Spinal cord (tissue), 10 donors: ENCODE results near the gene RPN2. TPM values are rescaled to one million over a fixed set of nuclear protein-coding genes. Genes with fewer than 3 reads are reported as not detected.

Experiments
- DNase-seq, 6 donors: peaks; one replicate each; pipeline versions ENCODE4 v3.0.0 to v3.0.0-alpha.2; 2013 to 2015; ENCODE audit warnings: low spot score in 6 of 6, low read depth in 4 of 6
- H3K27ac ChIP-seq: one replicate; pipeline ENCODE4 v1.5.1; 2013; ENCODE audit warnings: low read depth, low read length, control low read depth
- H3K27me3 ChIP-seq: one replicate; pipeline ENCODE4 v1.6.1; 2013; ENCODE audit warnings: low read length; ENCODE audit not compliant: control insufficient read depth, insufficient read depth
- H3K36me3 ChIP-seq: one replicate; pipeline ENCODE4 v1.6.1; 2013; ENCODE audit warnings: low read length; ENCODE audit not compliant: control insufficient read depth, insufficient read depth
- H3K4me1 ChIP-seq: one replicate; pipeline ENCODE4 v1.6.1; 2013; ENCODE audit warnings: low read length; ENCODE audit not compliant: control insufficient read depth, insufficient read depth
- H3K4me3 ChIP-seq: one replicate; pipeline ENCODE4 v1.5.1; 2013; ENCODE audit warnings: low read depth, low read length, control low read depth
- H3K9me3 ChIP-seq: one replicate; pipeline ENCODE4 v1.6.1; 2013; ENCODE audit warnings: low read length; ENCODE audit not compliant: control insufficient read depth, insufficient read depth
- WGBS: methylation state at CpG from one replicate; pipeline ENCODE4 v1.1.5; 2013; ENCODE audit warnings: missing lambda C conversion rate; ENCODE audit not compliant: insufficient coverage; 5-methylcytosine and 5-hydroxymethylcytosine counted together
- polyA plus RNA-seq, 2 donors: library from polyadenylated mRNA; unstranded; fragments of 120-200 nt; gene quantifications; one replicate each; pipeline ENCODE4 v1.2.1, GENCODE V29; 2013; ENCODE audit not compliant: insufficient read length in 2 of 2
- total RNA-seq, 2 donors: library from RNA; depleted of rRNA in 1 of 2; stranded (reverse); fragments of 120-200 nt in 1 of 2; fragments of >200 nt in 1 of 2; gene quantifications; one replicate each; pipeline versions ENCODE4 v1.2.3 to v1.2.4, GENCODE V29; 2013 to 2014
- donor health status: healthy.

Gene RPN2
- total and polyA plus RNA-seq, 4 donors: 135 to 233 (median 174) TPM

GRCh38 chr20:37193821-37194220, 14.7 kb downstream of the RPN2 start:
- Histone ChIP-seq H3K36me3 (peaks cover 23% of the 10 kb centered on the region), H3K4me1 (peaks cover 38% of the 10 kb centered on the region), H3K4me3 (no peak overlapping the region), H3K27ac (no peak overlapping the region), H3K27me3 (no peaks in the 10 kb centered on the region), H3K9me3 (no peaks in the 10 kb centered on the region)
- no peak for DNase-seq
- 81% methylated on average over 8 of the region's 8 CpGs for WGBS

- Histone ChIP-seq H3K27ac (peak overlapping the region; percentile 11), H3K27me3 (no peaks in the 10 kb centered on the region), H3K9me3 (no peaks in the 10 kb centered on the region), H3K4me1 (peaks cover 44% of the 10 kb centered on the region), H3K4me3 (no peak overlapping the region), H3K36me3 (peaks cover 31% of the 10 kb centered on the region)
- no peak for DNase-seq
- WGBS: 53% methylated on average over 14 of the region's 14 CpGs
These were observed 15.7 kb downstream of the RPN2 start for GRCh38 chr20:37194621-37195417.

GRCh38 chr20:37198932-37199660, 20.0 kb downstream of the RPN2 start:
- Histone ChIP-seq H3K36me3 (peaks cover 41% of the 10 kb centered on the region), H3K9me3 (no peaks in the 10 kb centered on the region), H3K4me1 (peaks cover 28% of the 10 kb centered on the region), H3K27ac (no peak overlapping the region), H3K4me3 (no peak overlapping the region), H3K27me3 (no peaks in the 10 kb centered on the region)
- 68% methylated on average over 16 of the region's 16 CpGs for WGBS
- peak in 1 of 6 donors; percentile 76 for DNase-seq

- H3K4me3 ChIP-seq: no peak overlapping the region
- no peak overlapping the region for H3K27ac ChIP-seq
- no peak for DNase-seq
- no peaks in the 10 kb centered on the region for H3K27me3 ChIP-seq
- WGBS: no CpG with 5 or more reads among the region's 4 CpGs
- peaks cover 42% of the 10 kb centered on the region for H3K36me3 ChIP-seq
- H3K9me3 ChIP-seq: no peaks in the 10 kb centered on the region
- peaks cover 22% of the 10 kb centered on the region for H3K4me1 ChIP-seq
These were observed 21.2 kb downstream of the RPN2 start for GRCh38 chr20:37200376-37200775.

- peaks cover 18% of the 10 kb centered on the region for H3K4me1 ChIP-seq
- 100% methylated on average over 3 of the region's 13 CpGs for WGBS
- no peaks in the 10 kb centered on the region for H3K27me3 ChIP-seq
- peaks cover 42% of the 10 kb centered on the region for H3K36me3 ChIP-seq
- no peaks in the 10 kb centered on the region for H3K9me3 ChIP-seq
- no peak for DNase-seq
- H3K4me3 ChIP-seq: no peak overlapping the region
- peak overlapping the region; percentile 67 for H3K27ac ChIP-seq
These were observed 22.0 kb downstream of the RPN2 start for GRCh38 chr20:37200926-37201826.

GRCh38 chr20:37201827-37202162, 22.7 kb downstream of the RPN2 start:
- Histone ChIP-seq H3K4me3 (no peak overlapping the region), H3K9me3 (no peaks in the 10 kb centered on the region), H3K36me3 (peaks cover 41% of the 10 kb centered on the region), H3K27me3 (no peaks in the 10 kb centered on the region), H3K4me1 (peaks cover 18% of the 10 kb centered on the region), H3K27ac (peak overlapping the region; percentile 67)
- DNase-seq: no peak
- WGBS: no CpG with 5 or more reads among the region's 2 CpGs

GRCh38 chr20:37202267-37202943, 23.3 kb downstream of the RPN2 start:
- WGBS: 100% methylated on average over 1 of the region's 6 CpGs
- peaks cover 18% of the 10 kb centered on the region for H3K4me1 ChIP-seq
- no peaks in the 10 kb centered on the region for H3K27me3 ChIP-seq
- peak in 2 of 6 donors; percentile 81 to 82 for DNase-seq
- H3K36me3 ChIP-seq: peaks cover 45% of the 10 kb centered on the region
- H3K27ac ChIP-seq: peak overlapping the region; percentile 67
- H3K4me3 ChIP-seq: no peak overlapping the region
- H3K9me3 ChIP-seq: no peaks in the 10 kb centered on the region

GRCh38 chr20:37204056-37204455, 24.9 kb downstream of the RPN2 start:
- Histone ChIP-seq H3K4me3 (no peak overlapping the region), H3K4me1 (peaks cover 15% of the 10 kb centered on the region), H3K27ac (no peak overlapping the region), H3K27me3 (no peaks in the 10 kb centered on the region), H3K36me3 (peaks cover 44% of the 10 kb centered on the region), H3K9me3 (no peaks in the 10 kb centered on the region)
- DNase-seq: peak in 2 of 6 donors; percentile 40 to 49
- 19% methylated on average over 2 of the region's 3 CpGs for WGBS

GRCh38 chr20:37205130-37205529, 26.0 kb downstream of the RPN2 start:
- no peak overlapping the region for H3K4me3 ChIP-seq
- peaks cover 39% of the 10 kb centered on the region for H3K36me3 ChIP-seq
- H3K4me1 ChIP-seq: peaks cover 11% of the 10 kb centered on the region
- 67% methylated on average over 1 of the region's 6 CpGs for WGBS
- DNase-seq: peak in 2 of 6 donors; percentile 22 to 58
- H3K27me3 ChIP-seq: no peaks in the 10 kb centered on the region
- no peak overlapping the region for H3K27ac ChIP-seq
- no peaks in the 10 kb centered on the region for H3K9me3 ChIP-seq
